SW480 (cell line): ENCODE results near the gene ITPRIP.

ENCODE experiments used
- DNase-seq: peaks from one replicate; pipeline ENCODE4 v3.0.0-alpha.2; 2016; ENCODE audit warnings: low spot score

Gene ITPRIP

GRCh38 chr10:104325436-104326435 is 12.5 kb downstream of the ITPRIP start:
- DNase-seq: no peak

GRCh38 chr10:104324931-104325330 is 13.3 kb downstream of the ITPRIP start:
- no peak for DNase-seq

DNA sequence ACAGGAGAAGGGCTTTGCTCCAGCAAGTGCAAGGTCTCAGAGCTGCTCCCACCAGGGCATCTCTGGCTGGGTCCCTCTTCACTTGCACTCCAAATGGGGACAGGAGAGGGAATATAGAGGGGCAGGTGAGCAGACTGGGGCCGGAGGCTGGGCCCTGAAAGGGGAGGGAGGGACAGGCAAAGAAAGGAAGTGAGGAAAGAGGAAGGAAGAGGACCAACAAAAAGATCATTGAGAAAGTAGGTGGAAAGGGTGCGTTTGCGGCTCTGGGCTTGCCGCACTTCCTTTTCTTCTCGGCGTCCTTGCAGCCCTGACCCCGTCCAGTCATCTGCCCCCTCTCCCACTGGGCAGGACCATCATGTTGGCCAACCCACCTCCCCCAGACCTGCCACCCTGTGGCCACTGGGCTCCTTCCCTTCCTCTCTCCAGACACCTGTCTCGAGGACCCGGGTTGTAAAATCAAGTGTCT is 14.0 kb downstream of the ITPRIP start:
- no peak for DNase-seq

- DNase-seq: no peak
Observed at GRCh38 chr10:104323760-104324201, 14.5 kb downstream of the ITPRIP start.

DNA sequence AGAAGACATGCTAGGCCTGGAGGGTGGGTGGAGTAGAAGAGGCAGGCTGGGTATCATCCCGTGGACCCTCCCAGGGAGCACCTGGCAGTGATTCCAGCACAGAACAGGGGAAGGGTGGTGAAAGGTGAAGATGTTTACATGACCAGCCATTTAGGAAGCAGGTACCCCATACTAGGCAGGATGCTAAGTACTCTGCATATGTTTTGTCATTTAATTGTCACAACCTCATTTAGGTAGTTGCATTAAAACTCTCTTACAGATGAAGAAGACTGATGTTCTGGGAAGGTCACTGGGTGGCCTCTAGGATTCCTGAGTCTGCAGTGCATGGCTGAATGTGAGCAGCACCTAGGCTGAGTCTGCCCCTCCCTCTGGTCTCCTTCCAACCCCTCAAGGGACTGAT is 15.2 kb downstream of the ITPRIP start:
- DNase-seq: no peak

GRCh38 chr10:104322416-104322782 is 15.9 kb downstream of the ITPRIP start:
- peak; percentile 75 for DNase-seq

DNA sequence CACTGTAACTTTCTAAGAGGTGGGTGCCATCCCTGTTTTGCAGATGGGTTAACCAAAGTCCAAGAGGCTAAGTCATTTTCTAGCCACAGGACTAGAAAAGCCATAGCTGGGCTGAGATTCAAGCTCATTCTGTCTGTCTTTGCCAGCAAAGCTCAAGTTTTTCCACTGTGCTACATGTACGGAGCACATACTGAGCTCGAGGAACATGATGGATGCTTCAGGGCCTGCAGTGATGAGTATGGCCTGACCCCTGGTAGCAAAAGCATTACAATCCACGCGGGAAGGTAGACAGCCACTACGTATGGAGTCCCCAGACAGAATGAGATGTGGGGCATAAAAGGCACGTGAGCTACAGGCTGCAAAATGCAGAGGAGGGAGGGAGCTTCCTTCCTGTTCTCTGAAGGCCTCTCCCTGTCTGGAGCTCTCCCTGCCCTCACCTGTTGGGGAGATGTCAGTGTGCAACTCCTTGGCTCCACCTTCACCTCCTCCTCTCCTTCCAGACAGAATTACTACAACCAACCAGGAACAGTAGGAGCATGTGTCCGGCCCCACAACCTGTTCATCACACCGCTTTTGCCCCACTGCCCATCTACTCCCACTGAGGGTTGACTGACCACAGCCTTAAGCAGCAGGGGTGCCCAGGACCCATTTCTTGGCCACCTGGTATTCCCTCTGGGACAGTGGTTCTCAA is 16.4 kb downstream of the ITPRIP start:
- no peak for DNase-seq

DNA sequence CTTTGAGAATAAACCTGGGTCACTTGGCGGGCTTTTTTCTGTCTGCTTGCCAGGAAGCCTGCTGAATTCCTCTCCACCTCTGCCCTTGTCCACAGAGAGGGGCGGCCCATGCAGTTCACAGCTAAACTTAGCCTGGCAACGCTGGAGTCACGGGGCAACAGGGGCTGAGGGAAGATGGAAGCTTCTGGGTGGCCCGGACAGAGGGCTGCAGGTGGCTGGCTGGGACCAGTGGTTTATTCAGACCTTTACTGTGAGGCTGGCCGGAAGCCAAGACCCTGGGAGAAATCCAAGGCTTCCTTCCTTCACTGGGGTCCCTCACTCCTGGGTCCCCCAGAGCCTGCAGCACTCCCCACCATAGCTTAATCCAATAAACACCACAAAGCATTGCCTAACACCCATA is 17.0 kb downstream of the ITPRIP start:
- DNase-seq: no peak

DNA sequence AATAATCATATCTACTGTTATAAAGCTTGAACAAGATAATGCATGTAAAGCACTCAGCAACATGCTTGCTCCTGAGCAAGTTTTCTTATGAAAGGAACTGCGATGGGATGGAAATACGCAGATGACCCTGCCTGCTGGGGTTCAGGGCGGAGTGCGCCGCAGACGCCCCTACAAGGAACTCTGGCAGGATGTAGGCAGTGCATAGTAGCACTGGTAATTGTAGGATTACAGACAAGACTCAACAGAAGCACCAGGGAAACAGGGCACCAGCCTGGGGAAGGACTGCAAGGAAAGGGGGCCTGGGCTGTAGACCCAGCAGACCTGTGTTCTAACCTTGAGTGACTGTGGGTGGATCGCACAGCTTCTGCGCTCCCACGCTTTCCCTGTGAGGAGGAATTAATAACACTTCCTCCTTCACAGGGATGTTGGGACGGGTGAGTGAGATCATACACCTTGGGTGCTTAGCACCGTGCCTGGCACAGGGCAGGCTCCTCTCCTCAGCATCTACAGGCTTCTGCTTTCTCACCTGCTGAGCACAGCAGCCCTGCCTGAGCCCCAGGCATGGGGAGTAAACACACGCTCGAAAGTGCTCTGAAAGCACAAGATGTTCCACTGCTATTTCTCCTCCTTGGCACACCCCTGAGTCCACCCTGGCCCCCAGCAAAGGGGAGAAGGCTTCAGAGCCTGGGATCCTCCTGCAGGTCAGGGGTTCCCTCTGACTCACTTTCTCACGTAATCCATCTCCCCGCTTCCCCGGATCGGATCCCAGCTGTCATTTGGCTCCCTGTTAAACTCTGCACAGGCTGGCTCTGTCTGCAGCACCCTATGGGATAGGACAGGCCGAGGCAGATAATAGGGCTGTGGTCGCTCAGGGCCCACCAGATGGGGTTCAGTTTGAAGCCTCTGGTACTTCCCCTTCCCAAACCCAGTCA is 19.2 kb downstream of the ITPRIP start:
- no peak for DNase-seq

GRCh38 chr10:104318326-104318725 is 19.9 kb downstream of the ITPRIP start:
- no peak for DNase-seq

- DNase-seq: no peak
Observed at GRCh38 chr10:104317726-104318299, 20.5 kb downstream of the ITPRIP start.

- DNase-seq: no peak
Observed at GRCh38 chr10:104317269-104317710, 21.0 kb downstream of the ITPRIP start.

GRCh38 chr10:104316321-104317099 is 21.8 kb downstream of the ITPRIP start:
- no peak for DNase-seq

- no peak for DNase-seq
Observed at GRCh38 chr10:104315486-104315921, 22.8 kb downstream of the ITPRIP start.

- DNase-seq: no peak
Observed at GRCh38 chr10:104314591-104315485, 23.4 kb downstream of the ITPRIP start.

DNA sequence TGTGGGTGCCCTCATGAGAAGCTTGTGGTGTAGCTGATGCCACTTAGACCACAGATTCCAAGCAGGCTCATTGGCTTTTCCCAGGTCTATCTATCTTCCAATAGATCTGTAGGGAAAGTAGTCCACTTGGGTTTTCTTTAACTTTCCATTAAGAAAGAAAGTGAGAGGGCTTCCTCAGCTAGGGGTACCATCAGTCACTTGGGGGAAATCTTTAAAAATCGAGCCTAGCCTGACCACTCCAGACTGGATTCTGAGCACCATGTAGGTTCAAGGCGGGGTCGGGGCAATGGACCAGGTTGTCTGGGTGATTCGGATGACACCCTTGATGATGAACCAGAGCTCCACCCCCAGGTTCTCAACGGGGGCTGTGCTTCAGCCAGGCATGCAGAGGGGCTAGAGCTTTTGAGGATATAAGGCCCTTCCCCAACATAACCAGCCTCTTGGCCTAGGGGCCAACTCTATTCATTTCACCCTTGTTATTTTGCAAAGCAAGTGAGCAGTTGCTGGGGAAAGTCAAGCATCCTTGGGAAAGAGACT is 27.0 kb downstream of the ITPRIP start:
- no peak for DNase-seq

- DNase-seq: no peak
Observed at GRCh38 chr10:104309980-104310978, 28.0 kb downstream of the ITPRIP start.

- peak; percentile 41 for DNase-seq
Observed at GRCh38 chr10:104308439-104308903, 29.8 kb downstream of the ITPRIP start.
